GM18861 (cell line): Measurements from ENCODE around the gene HDAC7.
"Not testable (repeated sequence)": the region's sequence is repeated elsewhere in the genome, so short reads cannot be mapped to it uniquely, and the experiment has no call there.

Source experiments
- ATAC-seq: cut with Tn5 transposase; IDR thresholded peaks from one replicate; pipeline ENCODE4 v1.9.1; 2021; ENCODE audit not compliant: unreplicated experiment

Gene HDAC7

GRCh38 chr12:47849261-47849660 lies 29.6 kb upstream of the HDAC7 start:
- ATAC-seq: no peak

GRCh38 chr12:47848853-47849252 lies 29.1 kb upstream of the HDAC7 start:
- no peak for ATAC-seq

- no peak for ATAC-seq
Measured at GRCh38 chr12:47846294-47846996, 26.7 kb upstream of the HDAC7 start.

- ATAC-seq: no peak
Measured at GRCh38 chr12:47845081-47845480, 25.4 kb upstream of the HDAC7 start.

GRCh38 chr12:47844264-47845019 lies 24.7 kb upstream of the HDAC7 start:
- no peak for ATAC-seq

- ATAC-seq: no peak
Measured at GRCh38 chr12:47843226-47843980, 23.7 kb upstream of the HDAC7 start.

- not testable (repeated sequence) for ATAC-seq
Measured at GRCh38 chr12:47842543-47842942, 22.8 kb upstream of the HDAC7 start.

- ATAC-seq: no peak
Measured at GRCh38 chr12:47841910-47842309, 22.2 kb upstream of the HDAC7 start.

GRCh38 chr12:47841501-47841900 lies 21.8 kb upstream of the HDAC7 start:
- no peak for ATAC-seq

- no peak for ATAC-seq
Measured at GRCh38 chr12:47840571-47840970, 20.9 kb upstream of the HDAC7 start.

GRCh38 chr12:47839214-47839876 lies 19.6 kb upstream of the HDAC7 start:
- ATAC-seq: no peak

GRCh38 chr12:47838286-47838931 lies 18.7 kb upstream of the HDAC7 start:
- no peak for ATAC-seq

GRCh38 chr12:47837190-47838171 lies 17.8 kb upstream of the HDAC7 start:
- ATAC-seq: no peak

GRCh38 chr12:47835831-47836155 lies 16.1 kb upstream of the HDAC7 start:
- ATAC-seq: no peak

- no peak for ATAC-seq
Measured at GRCh38 chr12:47835006-47835830, 15.5 kb upstream of the HDAC7 start.

- no peak for ATAC-seq
Measured at GRCh38 chr12:47834199-47834903, 14.6 kb upstream of the HDAC7 start.

- no peak for ATAC-seq
Measured at GRCh38 chr12:47833591-47834012, 13.9 kb upstream of the HDAC7 start.

GRCh38 chr12:47832263-47832933 lies 12.7 kb upstream of the HDAC7 start:
- no peak for ATAC-seq
